ENCODE measurements around the gene ALOXE3.
A peak's percentile ranks its signal among the peaks of the same experiment; 100 is the strongest.

ALOXE3 gene

GRCh38 chr17:8126491-8127066 lies 8.3 kb upstream of the ALOXE3 start:
- Histone ChIP-seq H3K4me1 (ENCODE audit: insufficient read depth, low read length) (peaks cover 39% of the 10 kb centered on the region), H3K9me3 (ENCODE audit: low read length) (no peaks in the 10 kb centered on the region), H3K4me3 (ENCODE audit: low read length) (peak overlapping the region; percentile 85), H3K36me3 (ENCODE audit: insufficient read depth, low read length) (no peaks in the 10 kb centered on the region), H2AFZ (ENCODE audit: low read depth, low read length) (peak overlapping the region; percentile 92), H3K27me3 (ENCODE audit: insufficient read depth, low read length) (peaks cover 33% of the 10 kb centered on the region)

- Histone ChIP-seq H3K4me1 (ENCODE audit: insufficient read depth, low read length) (peaks cover 41% of the 10 kb centered on the region), H2AFZ (ENCODE audit: low read depth, low read length) (peak overlapping the region; percentile 92), H3K9me3 (ENCODE audit: low read length) (no peaks in the 10 kb centered on the region), H3K36me3 (ENCODE audit: insufficient read depth, low read length) (no peaks in the 10 kb centered on the region), H3K4me3 (ENCODE audit: low read length) (peak overlapping the region; percentile 85), H3K27me3 (ENCODE audit: insufficient read depth, low read length) (peaks cover 33% of the 10 kb centered on the region)
Observed at GRCh38 chr17:8125947-8126490, 7.7 kb upstream of the ALOXE3 start.

- Histone ChIP-seq H3K4me1 (ENCODE audit: insufficient read depth, low read length) (peaks cover 43% of the 10 kb centered on the region), H2AFZ (ENCODE audit: low read depth, low read length) (peak overlapping the region; percentile 92), H3K36me3 (ENCODE audit: insufficient read depth, low read length) (no peaks in the 10 kb centered on the region), H3K9me3 (ENCODE audit: low read length) (no peaks in the 10 kb centered on the region), H3K4me3 (ENCODE audit: low read length) (peak overlapping the region; percentile 85), H3K27me3 (ENCODE audit: insufficient read depth, low read length) (peaks cover 33% of the 10 kb centered on the region)
Observed at GRCh38 chr17:8125154-8125946, 7.0 kb upstream of the ALOXE3 start.

GRCh38 chr17:8124350-8125153 lies 6.2 kb upstream of the ALOXE3 start:
- Histone ChIP-seq H3K27me3 (ENCODE audit: insufficient read depth, low read length) (peaks cover 30% of the 10 kb centered on the region), H3K9me3 (ENCODE audit: low read length) (no peaks in the 10 kb centered on the region), H3K4me3 (ENCODE audit: low read length) (peak overlapping the region; percentile 85), H2AFZ (ENCODE audit: low read depth, low read length) (peak overlapping the region; percentile 41), H3K36me3 (ENCODE audit: insufficient read depth, low read length) (no peaks in the 10 kb centered on the region), H3K4me1 (ENCODE audit: insufficient read depth, low read length) (peaks cover 43% of the 10 kb centered on the region)

- Histone ChIP-seq H3K4me1 (ENCODE audit: insufficient read depth, low read length) (peaks cover 43% of the 10 kb centered on the region), H2AFZ (ENCODE audit: low read depth, low read length) (peak within 1 kb of the TSS; percentile 53), H3K27me3 (ENCODE audit: insufficient read depth, low read length) (peaks cover 30% of the 10 kb centered on the region), H3K36me3 (ENCODE audit: insufficient read depth, low read length) (no peaks in the 10 kb centered on the region), H3K9me3 (ENCODE audit: low read length) (no peaks in the 10 kb centered on the region), H3K4me3 (ENCODE audit: low read length) (peak within 1 kb of the TSS; percentile 85)
Observed at GRCh38 chr17:8123695-8124349, 5.5 kb upstream of the ALOXE3 start, which contains the start of gene HES7. Gene HES7 (minus strand): TSS chr17:8124106. CDS start chr17:8124084, 22 bp downstream.

GRCh38 chr17:8122924-8123694 lies 4.8 kb upstream of the ALOXE3 start:
- Histone ChIP-seq H3K36me3 (ENCODE audit: insufficient read depth, low read length) (no peaks in the 10 kb centered on the region), H3K4me3 (ENCODE audit: low read length) (peak overlapping the region; percentile 85), H3K27me3 (ENCODE audit: insufficient read depth, low read length) (peaks cover 30% of the 10 kb centered on the region), H2AFZ (ENCODE audit: low read depth, low read length) (peak overlapping the region; percentile 53), H3K4me1 (ENCODE audit: insufficient read depth, low read length) (peaks cover 47% of the 10 kb centered on the region), H3K9me3 (ENCODE audit: low read length) (no peaks in the 10 kb centered on the region)

GRCh38 chr17:8122422-8122923 lies 4.2 kb upstream of the ALOXE3 start:
- peaks cover 30% of the 10 kb centered on the region for H3K27me3 ChIP-seq (ENCODE audit: insufficient read depth, low read length)
- H3K36me3 ChIP-seq (ENCODE audit: insufficient read depth, low read length): no peaks in the 10 kb centered on the region
- peak overlapping the region; percentile 69 for H2AFZ ChIP-seq (ENCODE audit: low read depth, low read length)
- peak overlapping the region; percentile 85 for H3K4me3 ChIP-seq (ENCODE audit: low read length)
- peaks cover 52% of the 10 kb centered on the region for H3K4me1 ChIP-seq (ENCODE audit: insufficient read depth, low read length)
- H3K9me3 ChIP-seq (ENCODE audit: low read length): no peaks in the 10 kb centered on the region

- Histone ChIP-seq H3K9me3 (ENCODE audit: low read length) (no peaks in the 10 kb centered on the region), H3K4me1 (ENCODE audit: insufficient read depth, low read length) (peaks cover 49% of the 10 kb centered on the region), H3K36me3 (ENCODE audit: insufficient read depth, low read length) (no peaks in the 10 kb centered on the region), H3K4me3 (ENCODE audit: low read length) (peak overlapping the region; percentile 85), H3K27me3 (ENCODE audit: insufficient read depth, low read length) (peaks cover 31% of the 10 kb centered on the region), H2AFZ (ENCODE audit: low read depth, low read length) (peak overlapping the region; percentile 69)
Observed at GRCh38 chr17:8121681-8122421, 3.5 kb upstream of the ALOXE3 start.

GRCh38 chr17:8121407-8121680 lies 3.0 kb upstream of the ALOXE3 start:
- no peaks in the 10 kb centered on the region for H3K9me3 ChIP-seq (ENCODE audit: low read length)
- H3K27me3 ChIP-seq (ENCODE audit: insufficient read depth, low read length): peaks cover 36% of the 10 kb centered on the region
- H3K4me1 ChIP-seq (ENCODE audit: insufficient read depth, low read length): peaks cover 49% of the 10 kb centered on the region
- no peak overlapping the region for H2AFZ ChIP-seq (ENCODE audit: low read depth, low read length)
- H3K4me3 ChIP-seq (ENCODE audit: low read length): peak overlapping the region; percentile 85
- H3K36me3 ChIP-seq (ENCODE audit: insufficient read depth, low read length): no peaks in the 10 kb centered on the region

- Histone ChIP-seq H3K9me3 (ENCODE audit: low read length) (no peaks in the 10 kb centered on the region), H3K4me1 (ENCODE audit: insufficient read depth, low read length) (peaks cover 46% of the 10 kb centered on the region), H3K36me3 (ENCODE audit: insufficient read depth, low read length) (no peaks in the 10 kb centered on the region), H3K4me3 (ENCODE audit: low read length) (peak overlapping the region; percentile 85), H2AFZ (ENCODE audit: low read depth, low read length) (no peak overlapping the region), H3K27me3 (ENCODE audit: insufficient read depth, low read length) (peaks cover 42% of the 10 kb centered on the region)
Observed at GRCh38 chr17:8120520-8121406, 2.4 kb upstream of the ALOXE3 start.
